K562 (cell line): ENCODE measurements around the gene RPL11. TPM values are rescaled to one million over a fixed set of nuclear protein-coding genes. Genes with fewer than 3 reads are reported as not detected.

Experiments
- ARID2 ChIP-seq: fragments of 450-650 bp; IDR thresholded peaks from 2 replicates; pipeline ENCODE4 v1.6.1; 2017; ENCODE audit warnings: antibody characterized with exemption, mild to moderate bottlenecking
- CBX8 ChIP-seq: fragments of 200-600 bp; sonication (generic); IDR thresholded peaks from 2 replicates; pipeline ENCODE4 v1.6.1; 2012; ENCODE audit warnings: borderline replicate concordance, mixed run types, low read depth, mild to moderate bottlenecking, moderate library complexity, mixed read lengths, low read length, control low read depth, inconsistent platforms; ENCODE audit not compliant: poor library complexity, severe bottlenecking; ENCODE audit errors: extremely low read depth
- CCNT2 ChIP-seq: IDR thresholded peaks from 2 replicates; pipeline ENCODE4 v1.6.1; 2011; ENCODE audit warnings: borderline replicate concordance, low read depth, mild to moderate bottlenecking, moderate library complexity, mixed read lengths, low read length; ENCODE audit not compliant: insufficient read length; ENCODE audit errors: extremely low read depth
- COPS2 ChIP-seq: fragments of 450-650 bp; conservative IDR thresholded peaks from 2 replicates; pipeline ENCODE4 v1.6.1; 2016; ENCODE audit warnings: mild to moderate bottlenecking, moderate library complexity
- CSDE1 ChIP-seq, 2 experiments: fragments of 450-650 bp; IDR thresholded peaks; 2 replicates each; pipeline ENCODE4 v1.6.1; 2016; ENCODE audit warnings: mild to moderate bottlenecking in 1 of 2
- DNMT1 ChIP-seq: fragments of 450-650 bp; IDR thresholded peaks from 2 replicates; pipeline ENCODE4 v1.6.1; 2016; ENCODE audit warnings: antibody characterized with exemption, mild to moderate bottlenecking
- EGR1 ChIP-seq: fragments of 450-650 bp; conservative IDR thresholded peaks from 2 replicates; pipeline ENCODE4 v1.6.1; 2017; ENCODE audit warnings: mild to moderate bottlenecking
- FOSL1 ChIP-seq: fragments of 200-800 bp; sonication (Bioruptor generic); conservative IDR thresholded peaks from 2 replicates; pipeline ENCODE4 v1.6.1; 2016; ENCODE audit warnings: missing genetic modification characterization, missing compliant biosample characterization
- GATA2 ChIP-seq: sonication (generic); formaldehyde crosslinking; IDR thresholded peaks from 2 replicates; pipeline ENCODE4 v1.4.0; 2020; ENCODE audit warnings: mild to moderate bottlenecking, missing genetic modification reagents
- HNRNPL ChIP-seq: fragments of 200-400 bp; formaldehyde crosslinking; IDR thresholded peaks from 2 replicates; pipeline ENCODE4 v1.6.1; 2017; ENCODE audit warnings: low read depth, mild to moderate bottlenecking, low read length
- HNRNPUL1 ChIP-seq: fragments of 200-400 bp; formaldehyde crosslinking; IDR thresholded peaks from 2 replicates; pipeline ENCODE4 v1.6.1; 2017; ENCODE audit warnings: low read length
- KAT7 ChIP-seq: sonication (generic); formaldehyde crosslinking; IDR thresholded peaks from 2 replicates; pipeline ENCODE4 v1.8.0; 2022; ENCODE audit warnings: missing genetic modification reagents, mild to moderate bottlenecking, borderline replicate concordance
- MEF2A ChIP-seq: IDR thresholded peaks from 2 replicates; pipeline ENCODE4 v1.6.1; 2011; ENCODE audit warnings: low read depth, mild to moderate bottlenecking, low read length, moderate library complexity; ENCODE audit not compliant: control insufficient read depth
- NCOR1 ChIP-seq: fragments of 450-650 bp; IDR thresholded peaks from 2 replicates; pipeline ENCODE4 v1.6.1; 2016; ENCODE audit warnings: mild to moderate bottlenecking, moderate library complexity
- PRPF4 ChIP-seq: fragments of 200-400 bp; formaldehyde crosslinking; IDR thresholded peaks from one replicate; pipeline ENCODE4 v1.6.1; 2017; ENCODE audit warnings: low read length, low read depth, mild to moderate bottlenecking; ENCODE audit not compliant: insufficient read depth, poor library complexity, severe bottlenecking
- SMAD2 ChIP-seq: fragments of 150-350 bp; IDR thresholded peaks from 2 replicates; pipeline ENCODE4 v1.6.1; 2014; ENCODE audit warnings: low read depth, mild to moderate bottlenecking, low read length
- SMARCA5 ChIP-seq: fragments of 450-650 bp; IDR thresholded peaks from 2 replicates; pipeline ENCODE4 v1.6.1; 2016
- SMARCB1 ChIP-seq: IDR thresholded peaks from 2 replicates; pipeline ENCODE4 v1.6.1; 2011; ENCODE audit warnings: improper control_type of control experiment, low read depth; ENCODE audit not compliant: insufficient read length
- SNRNP70 ChIP-seq: fragments of 200-400 bp; formaldehyde crosslinking; optimal IDR thresholded peaks from 2 replicates; pipeline ENCODE3; 2017; ENCODE audit warnings: low read depth, low read length
- TAL1 ChIP-seq: fragments of 450-650 bp; IDR thresholded peaks from 2 replicates; pipeline ENCODE4 v1.6.1; 2016; ENCODE audit warnings: mild to moderate bottlenecking
- U2AF1 ChIP-seq: fragments of 200-400 bp; formaldehyde crosslinking; optimal IDR thresholded peaks from 2 replicates; pipeline ENCODE3; 2017; ENCODE audit warnings: mild to moderate bottlenecking, low read depth, low read length, moderate library complexity
- ZNF785 ChIP-seq: fragments of 250-450 bp; sonication (Bioruptor Pico); IDR thresholded peaks from 2 replicates; pipeline ENCODE4 v1.4.0; 2020; ENCODE audit warnings: mild to moderate bottlenecking
- polyA plus RNA-seq, 8 experiments: library from polyadenylated mRNA; depleted of rRNA in 4 of 8; stranded (reverse) in 5 of 8; unstranded in 3 of 8; fragments of >200 nt; fragmentation: Nextera tagmentation in 2 of 8; fragmentation: Illumina TruSeq in 1 of 8; extraction: Ambion mirVana in 2 of 8; extraction: Trizol in 1 of 8; gene quantifications; 2 replicates each; pipeline versions ENCODE4 v1.2.1 to v1.2.3, GENCODE V29; 2011 to 2014; ENCODE audit warnings: inconsistent platforms in 1 of 8, missing spikeins in 1 of 8
- total RNA-seq, 7 experiments: library from RNA; depleted of rRNA in 6 of 7; stranded (reverse); fragments of >200 nt in 6 of 7; fragmentation: Illumina TruSeq in 2 of 7; extraction: Trizol in 2 of 7; gene quantifications; 2 replicates each; pipeline versions ENCODE4 v1.2.1 to v1.2.3, GENCODE V29; 2011 to 2021; ENCODE audit warnings: low replicate concordance in 1 of 7
- TF ChIP-seq, protein P1 (sequence below), 2 experiments: fragments of 450-650 bp; conservative IDR thresholded peaks; 2 replicates each; pipeline ENCODE4 v1.6.1; 2017; ENCODE audit warnings: mild to moderate bottlenecking in 2 of 2, moderate library complexity in 2 of 2
- TF ChIP-seq, protein P2 (sequence below): sonication (generic); formaldehyde crosslinking; IDR thresholded peaks from 2 replicates; pipeline ENCODE4 v1.8.1; 2023; ENCODE audit warnings: mild to moderate bottlenecking, missing genetic modification reagents
- TF ChIP-seq, protein P3 (sequence below): fragments of 250-450 bp; sonication (Bioruptor Pico); IDR thresholded peaks from 2 replicates; pipeline ENCODE4 v1.9.0; 2021; ENCODE audit warnings: mild to moderate bottlenecking

Gene RPL11
- total and polyA plus RNA-seq, 9 of the 15 experiments (the other 6 are each of a cell fraction or from before 2014, with no cell fraction given): 1,781 to 4,526 (median 3,111) TPM

DNA sequence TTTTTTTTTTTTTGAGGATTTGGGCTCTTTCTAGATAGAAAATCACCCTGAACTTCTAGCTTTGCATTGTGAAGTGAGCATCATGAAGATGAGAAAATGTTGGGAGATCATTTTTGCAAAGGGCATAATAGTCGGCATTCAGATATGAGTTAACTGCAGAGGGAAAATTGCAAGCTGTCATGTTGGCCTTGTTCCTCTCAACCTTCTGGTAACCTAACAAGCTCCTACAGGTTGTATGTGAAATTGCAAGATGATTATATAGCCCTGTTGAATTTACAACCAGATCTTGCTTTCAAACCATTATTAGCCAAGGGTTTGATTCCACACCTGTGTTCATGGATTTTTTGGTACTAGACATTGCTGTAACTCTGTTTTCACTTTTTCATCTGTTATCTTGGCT is 53.9 kb downstream of the RPL11 start (continued):
- TF ChIP-seq U2AF1 (no peak), CCNT2 (no peak), SNRNP70 (no peak), HNRNPL (no peak), DNMT1 (no peak), NCOR1 (no peak), MEF2A (no peak), SMARCA5 (no peak), FOSL1 (no peak), ZNF785 (no peak), EGR1 (no peak), KAT7 (CRISPR knock-in tag) (no peak), SMAD2 (no peak), HNRNPUL1 (no peak), GATA2 (CRISPR knock-in tag) (no peak), TAL1 (no peak), CSDE1 (IDR thresholded peaks at IDR 0.05) (no peak), COPS2 (no peak), PRPF4 (no peak), ARID2 (no peak), CBX8 (no peak), SMARCB1 (no peak)
- TF ChIP-seq, protein P1, sequence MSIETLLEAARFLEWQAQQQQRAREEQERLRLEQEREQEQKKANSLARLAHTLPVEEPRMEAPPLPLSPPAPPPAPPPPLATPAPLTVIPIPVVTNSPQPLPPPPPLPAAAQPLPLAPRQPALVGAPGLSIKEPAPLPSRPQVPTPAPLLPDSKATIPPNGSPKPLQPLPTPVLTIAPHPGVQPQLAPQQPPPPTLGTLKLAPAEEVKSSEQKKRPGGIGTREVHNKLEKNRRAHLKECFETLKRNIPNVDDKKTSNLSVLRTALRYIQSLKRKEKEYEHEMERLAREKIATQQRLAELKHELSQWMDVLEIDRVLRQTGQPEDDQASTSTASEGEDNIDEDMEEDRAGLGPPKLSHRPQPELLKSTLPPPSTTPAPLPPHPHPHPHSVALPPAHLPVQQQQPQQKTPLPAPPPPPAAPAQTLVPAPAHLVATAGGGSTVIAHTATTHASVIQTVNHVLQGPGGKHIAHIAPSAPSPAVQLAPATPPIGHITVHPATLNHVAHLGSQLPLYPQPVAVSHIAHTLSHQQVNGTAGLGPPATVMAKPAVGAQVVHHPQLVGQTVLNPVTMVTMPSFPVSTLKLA (conservative IDR thresholded peaks at IDR 0.05): no peak
- TF ChIP-seq, protein P2, sequence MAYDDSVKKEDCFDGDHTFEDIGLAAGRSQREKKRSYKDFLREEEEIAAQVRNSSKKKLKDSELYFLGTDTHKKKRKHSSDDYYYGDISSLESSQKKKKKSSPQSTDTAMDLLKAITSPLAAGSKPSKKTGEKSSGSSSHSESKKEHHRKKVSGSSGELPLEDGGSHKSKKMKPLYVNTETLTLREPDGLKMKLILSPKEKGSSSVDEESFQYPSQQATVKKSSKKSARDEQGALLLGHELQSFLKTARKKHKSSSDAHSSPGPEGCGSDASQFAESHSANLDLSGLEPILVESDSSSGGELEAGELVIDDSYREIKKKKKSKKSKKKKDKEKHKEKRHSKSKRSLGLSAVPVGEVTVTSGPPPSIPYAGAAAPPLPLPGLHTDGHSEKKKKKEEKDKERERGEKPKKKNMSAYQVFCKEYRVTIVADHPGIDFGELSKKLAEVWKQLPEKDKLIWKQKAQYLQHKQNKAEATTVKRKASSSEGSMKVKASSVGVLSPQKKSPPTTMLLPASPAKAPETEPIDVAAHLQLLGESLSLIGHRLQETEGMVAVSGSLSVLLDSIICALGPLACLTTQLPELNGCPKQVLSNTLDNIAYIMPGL (CRISPR knock-in tag): no peak
- TF ChIP-seq, protein P3, sequence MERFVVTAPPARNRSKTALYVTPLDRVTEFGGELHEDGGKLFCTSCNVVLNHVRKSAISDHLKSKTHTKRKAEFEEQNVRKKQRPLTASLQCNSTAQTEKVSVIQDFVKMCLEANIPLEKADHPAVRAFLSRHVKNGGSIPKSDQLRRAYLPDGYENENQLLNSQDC: 0 out of 2 replicates have a peak, but pooled peaks have one; percentile 1
